Vagina (tissue), 2 donors: Measurements from ENCODE around the gene SLC26A11. TPM values are rescaled to one million over a fixed set of nuclear protein-coding genes. Genes with fewer than 3 reads are reported as not detected.

Experiments
- DNase-seq, 2 donors: peaks; one replicate each; pipeline ENCODE4 v3.0.0-alpha.2; 2017; ENCODE audit errors: extremely low spot score in 2 of 2
- H3K27ac ChIP-seq: fragments of 200-600 bp; sonication (generic); one replicate; pipeline ENCODE4 v1.5.1; 2019
- H3K27me3 ChIP-seq: fragments of 200-600 bp; sonication (generic); one replicate; pipeline ENCODE4 v1.5.1; 2019
- H3K36me3 ChIP-seq, 2 donors: fragments of 200-600 bp; sonication (generic); one replicate each; pipeline ENCODE4 v1.5.1; 2017 to 2019
- H3K4me1 ChIP-seq: fragments of 200-600 bp; sonication (generic); one replicate; pipeline ENCODE4 v1.5.1; 2019
- H3K4me3 ChIP-seq, 2 donors: fragments of 200-600 bp; sonication (generic); 1 replicate in 1 of 2; 2 replicates in 1 of 2; pipeline ENCODE4 v1.5.1; 2016 to 2019
- H3K9me3 ChIP-seq: fragments of 200-600 bp; sonication (generic); one replicate; pipeline ENCODE4 v1.5.1; 2019
- CTCF ChIP-seq, 3 experiments: fragments of 450-650 bp in 2 of 3; fragments of 200-600 bp in 1 of 3; sonication (generic) in 1 of 3; IDR thresholded peaks; one replicate each; pipeline ENCODE4 v1.5.1; 2017 to 2019; ENCODE audit warnings: antibody characterized with exemption in 3 of 3, mild to moderate bottlenecking in 2 of 3, moderate library complexity in 2 of 3
- POLR2A ChIP-seq, 2 donors: fragments of 450-650 bp; IDR thresholded peaks; one replicate each; pipeline ENCODE4 v1.6.1; 2017; ENCODE audit warnings: antibody characterized with exemption in 2 of 2, mild to moderate bottlenecking in 2 of 2, moderate library complexity in 2 of 2
- POLR2AphosphoS5 ChIP-seq, 2 donors: sonication (generic); formaldehyde crosslinking; IDR thresholded peaks; one replicate each; pipeline ENCODE4 v1.9.0; 2017; ENCODE audit warnings: antibody characterized with exemption in 2 of 2, mild to moderate bottlenecking in 2 of 2, low read depth in 1 of 2; ENCODE audit not compliant: insufficient read depth in 1 of 2
- intact Hi-C: fragments of 100-400 bp; cut with DNase I; formaldehyde crosslinking; loops from one replicate; pipeline ENCODE4 v1.15.1; 2023
- total RNA-seq: library from RNA; depleted of rRNA; stranded (reverse); fragments of >200 nt; gene quantifications from one replicate; pipeline ENCODE4 v1.2.3, GENCODE V29; 2016

Gene SLC26A11
- total RNA-seq, 1 donor from 2014 or later = 22.8 TPM

- TF ChIP-seq CTCF (IDR thresholded peaks at IDR 0.05) = no peak
- TF ChIP-seq POLR2A (IDR thresholded peaks at IDR 0.05) = no peak
- TF ChIP-seq POLR2AphosphoS5 (IDR thresholded peaks at IDR 0.05; ENCODE audit: insufficient read depth in 1 of 2, low read depth in 1 of 2) = no peak
- H3K9me3 ChIP-seq = no peaks in the 10 kb centered on the region
- no peak overlapping the region for H3K4me3 ChIP-seq
- H3K4me1 ChIP-seq = no peaks in the 10 kb centered on the region
- no peak overlapping the region for H3K27ac ChIP-seq
- no peak for DNase-seq
- H3K36me3 ChIP-seq = peaks cover 0 to 16% of the 10 kb centered on the region in 2 donors
- intact Hi-C loops = no loop called here
- no peaks in the 10 kb centered on the region for H3K27me3 ChIP-seq
These were observed 28.0 kb downstream of the SLC26A11 start for GRCh38 chr17:80248001-80248893.

GRCh38 chr17:80248894-80249710, 28.9 kb downstream of the SLC26A11 start:
- TF ChIP-seq POLR2A (IDR thresholded peaks at IDR 0.05) = no peak
- TF ChIP-seq CTCF (IDR thresholded peaks at IDR 0.05) = no peak
- no peak for TF ChIP-seq POLR2AphosphoS5 (IDR thresholded peaks at IDR 0.05; ENCODE audit: insufficient read depth in 1 of 2, low read depth in 1 of 2)
- no peaks in the 10 kb centered on the region for H3K27me3 ChIP-seq
- no peaks in the 10 kb centered on the region for H3K9me3 ChIP-seq
- no peaks in the 10 kb centered on the region for H3K4me1 ChIP-seq
- H3K27ac ChIP-seq = no peak overlapping the region
- no peak for DNase-seq
- H3K4me3 ChIP-seq = no peak overlapping the region
- intact Hi-C loops = no loop called here
- peaks cover 0 to 16% of the 10 kb centered on the region in 2 donors for H3K36me3 ChIP-seq

- Histone ChIP-seq H3K4me1 (peaks cover 4% of the 10 kb centered on the region), H3K27ac (no peak overlapping the region), H3K27me3 (no peaks in the 10 kb centered on the region), H3K36me3 (peaks cover 0 to 6% of the 10 kb centered on the region in 2 donors), H3K4me3 (no peak overlapping the region), H3K9me3 (no peaks in the 10 kb centered on the region)
- DNase-seq = no peak
- TF ChIP-seq CTCF (IDR thresholded peaks at IDR 0.05) = no peak
- no peak for TF ChIP-seq POLR2AphosphoS5 (IDR thresholded peaks at IDR 0.05; ENCODE audit: insufficient read depth in 1 of 2, low read depth in 1 of 2)
- TF ChIP-seq POLR2A (IDR thresholded peaks at IDR 0.05) = no peak
- intact Hi-C loops = no loop called here
These were observed 31.7 kb downstream of the SLC26A11 start for GRCh38 chr17:80251966-80252365.

- H3K36me3 ChIP-seq = peaks cover 0 to 6% of the 10 kb centered on the region in 2 donors
- TF ChIP-seq POLR2A (IDR thresholded peaks at IDR 0.05) (no peak), CTCF (IDR thresholded peaks at IDR 0.05) (peak; percentile 13 to 28 (median 20))
- H3K4me3 ChIP-seq = no peak overlapping the region
- DNase-seq = no peak
- H3K4me1 ChIP-seq = peaks cover 9% of the 10 kb centered on the region
- H3K27ac ChIP-seq = no peak overlapping the region
- no peaks in the 10 kb centered on the region for H3K9me3 ChIP-seq
- H3K27me3 ChIP-seq = no peaks in the 10 kb centered on the region
- intact Hi-C loops = no loop called here
These were observed 32.6 kb downstream of the SLC26A11 start for GRCh38 chr17:80252871-80253270.
